HEK293 (cell line): ENCODE measurements around the gene CLCNKA.

Experiments used
- CTCF ChIA-PET: fragments of 350-600 bp; formaldehyde crosslinking; extraction: SDS; loops from one replicate; lab custom pipeline; 2021; ENCODE audit warnings: antibody characterized with exemption; lab: Yijun Ruan, JAX
- POLR2A ChIA-PET: fragments of 300-600 bp; formaldehyde crosslinking; extraction: SDS; loops from one replicate; lab custom pipeline; 2020; ENCODE audit warnings: antibody characterized with exemption, inconsistent platforms; lab: Yijun Ruan, JAX
- H3K27ac ChIP-seq: fragments of 200-500 bp; sonication (Bioruptor generic); 2 replicates; pipeline ENCODE4 v1.5.1; 2014; ENCODE audit warnings: low read depth, low read length, control low read depth, inconsistent platforms; ENCODE audit errors: extremely low read depth
- H3K36me3 ChIP-seq, 2 experiments: fragments of 200-500 bp in 1 of 2; sonication (Bioruptor generic) in 1 of 2; 1 replicate in 1 of 2; 2 replicates in 1 of 2; pipeline ENCODE4 v1.5.1; 2014 to 2017; ENCODE audit warnings: inconsistent platforms in 2 of 2, low read length in 2 of 2; ENCODE audit not compliant: control insufficient read depth in 2 of 2, insufficient read depth in 1 of 2
- H3K4me1 ChIP-seq: fragments of 200-500 bp; sonication (Bioruptor generic); 2 replicates; pipeline ENCODE4 v1.5.1; 2014; ENCODE audit warnings: mild to moderate bottlenecking, low read length, inconsistent platforms; ENCODE audit not compliant: control insufficient read depth, insufficient read depth
- H3K4me3 ChIP-seq: 2 replicates; pipeline ENCODE4 v1.5.1; 2011; ENCODE audit warnings: low read depth, mild to moderate bottlenecking, control low read depth, low read length, moderate library complexity
- H3K9me3 ChIP-seq: fragments of 200-500 bp; sonication (Bioruptor generic); 2 replicates; pipeline ENCODE4 v1.5.1; 2014; ENCODE audit warnings: low read depth, low read length, inconsistent platforms; ENCODE audit not compliant: control insufficient read depth, insufficient read depth
- GLIS1 ChIP-seq: fragments of 450-650 bp; formaldehyde crosslinking; IDR thresholded peaks from 2 replicates; pipeline ENCODE4 v1.5.1; 2016; ENCODE audit warnings: missing biosample characterization, missing genetic modification characterization
- GLIS2 ChIP-seq: fragments of 450-650 bp; formaldehyde crosslinking; IDR thresholded peaks from 2 replicates; pipeline ENCODE4 v1.5.1; 2016; ENCODE audit warnings: missing biosample characterization, missing genetic modification characterization
- MZF1 ChIP-seq: fragments of 450-650 bp; formaldehyde crosslinking; IDR thresholded peaks from 2 replicates; pipeline ENCODE4 v1.5.1; 2017; ENCODE audit warnings: missing biosample characterization, missing genetic modification characterization, borderline replicate concordance
- PRDM1 ChIP-seq: fragments of 450-650 bp; formaldehyde crosslinking; IDR thresholded peaks from 2 replicates; pipeline ENCODE4; 2016; ENCODE audit warnings: missing biosample characterization, missing genetic modification characterization
- YY2 ChIP-seq: fragments of 450-650 bp; formaldehyde crosslinking; IDR thresholded peaks from 2 replicates; pipeline ENCODE4 v1.5.1; 2016; ENCODE audit warnings: missing biosample characterization, missing genetic modification characterization
- ZFHX2 ChIP-seq: fragments of 450-650 bp; formaldehyde crosslinking; conservative IDR thresholded peaks from 2 replicates; pipeline ENCODE4 v1.5.1; 2016; ENCODE audit warnings: missing biosample characterization, missing genetic modification characterization
- ZNF121 ChIP-seq: fragments of 450-650 bp; formaldehyde crosslinking; IDR thresholded peaks from 2 replicates; pipeline ENCODE4 v1.5.1; 2016; ENCODE audit warnings: missing biosample characterization, missing genetic modification characterization
- ZNF302 ChIP-seq: fragments of 450-650 bp; formaldehyde crosslinking; IDR thresholded peaks from 2 replicates; pipeline ENCODE4 v1.5.1; 2016; ENCODE audit warnings: missing biosample characterization, missing genetic modification characterization, low read depth
- ZNF335 ChIP-seq: fragments of 450-650 bp; formaldehyde crosslinking; conservative IDR thresholded peaks from 2 replicates; pipeline ENCODE4 v1.5.1; 2016; ENCODE audit warnings: missing biosample characterization, missing genetic modification characterization
- ZNF555 ChIP-seq: fragments of 450-650 bp; formaldehyde crosslinking; conservative IDR thresholded peaks from 2 replicates; pipeline ENCODE4 v1.5.1; 2017; ENCODE audit warnings: missing biosample characterization, mild to moderate bottlenecking, missing genetic modification characterization, inconsistent platforms
- ZNF658 ChIP-seq: fragments of 450-650 bp; formaldehyde crosslinking; IDR thresholded peaks from 2 replicates; pipeline ENCODE4; 2016; ENCODE audit warnings: missing biosample characterization, missing genetic modification characterization
- ZNF664 ChIP-seq: fragments of 450-650 bp; formaldehyde crosslinking; IDR thresholded peaks from 2 replicates; pipeline ENCODE4 v1.5.1; 2016; ENCODE audit warnings: missing biosample characterization, missing genetic modification characterization
- ZNF785 ChIP-seq: fragments of 450-650 bp; formaldehyde crosslinking; IDR thresholded peaks from 2 replicates; pipeline ENCODE4 v1.5.1; 2016; ENCODE audit warnings: missing biosample characterization, missing genetic modification characterization
- TF ChIP-seq, protein P1 (sequence below): fragments of 450-650 bp; formaldehyde crosslinking; IDR thresholded peaks from 2 replicates; pipeline ENCODE4 v1.5.1; 2016; ENCODE audit warnings: missing biosample characterization, missing genetic modification characterization, borderline replicate concordance
- TF ChIP-seq, protein P2 (sequence below): fragments of 450-650 bp; formaldehyde crosslinking; conservative IDR thresholded peaks from 2 replicates; pipeline ENCODE4 v1.5.1; 2016; ENCODE audit warnings: low read depth, missing biosample characterization, missing genetic modification characterization
- TF ChIP-seq, protein P3 (sequence below): fragments of 450-650 bp; formaldehyde crosslinking; IDR thresholded peaks from 2 replicates; pipeline ENCODE4 v1.5.1; 2016; ENCODE audit warnings: missing biosample characterization, missing genetic modification characterization

Gene CLCNKA

DNA sequence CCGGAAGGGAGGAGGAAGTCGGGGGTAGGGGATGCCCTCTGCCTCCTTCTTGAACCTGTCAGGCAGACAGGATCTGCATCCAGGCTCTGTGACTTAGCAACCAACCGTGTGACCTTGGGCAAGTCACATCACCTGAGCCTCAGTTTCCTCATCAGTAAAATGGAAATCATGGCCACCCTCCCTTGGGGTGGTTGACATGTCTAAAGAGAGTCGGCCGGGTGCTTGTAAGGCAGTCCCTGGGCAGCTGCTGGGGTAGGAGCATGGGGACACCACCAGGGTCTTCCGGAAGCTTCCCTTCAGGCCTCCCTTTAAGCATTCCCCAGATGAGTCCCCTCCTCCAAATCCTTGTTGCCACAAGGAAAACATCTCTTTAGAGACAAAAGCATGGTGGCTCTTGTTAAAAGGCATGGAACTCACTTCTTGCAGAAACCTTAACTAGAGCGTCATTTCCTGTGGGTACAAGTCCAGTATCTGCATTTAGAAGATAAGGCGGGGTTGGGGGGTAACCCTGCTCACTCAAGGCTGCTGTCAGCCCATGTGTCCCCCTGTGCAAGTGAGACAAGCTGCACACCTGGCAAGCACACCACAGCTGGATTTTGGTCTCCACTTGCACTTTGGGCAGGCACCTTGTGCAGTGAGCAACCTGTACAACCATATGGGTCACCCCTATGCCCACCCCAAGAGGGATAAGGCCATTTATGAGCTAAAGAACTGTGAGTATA is 32.1 kb downstream of the CLCNKA start:
- Histone ChIP-seq H3K27ac (no peak overlapping the region), H3K36me3 (no peaks in the 10 kb centered on the region), H3K9me3 (no peaks in the 10 kb centered on the region), H3K4me1 (no peaks in the 10 kb centered on the region), H3K4me3 (no peak overlapping the region)
- CTCF ChIA-PET: interaction anchor here (0.6 to 5.3 kb wide), 4 partner anchors 17 to 49 kb away, joined by 3 to 47 read pairs (median 6); no protein-coding TSS in a partner anchor
- POLR2A ChIA-PET: no interaction called here
- TF ChIP-seq ZNF785 (tag by site-specific recombination) (no peak), MZF1 (no peak), YY2 (no peak)
- TF ChIP-seq, protein P1, sequence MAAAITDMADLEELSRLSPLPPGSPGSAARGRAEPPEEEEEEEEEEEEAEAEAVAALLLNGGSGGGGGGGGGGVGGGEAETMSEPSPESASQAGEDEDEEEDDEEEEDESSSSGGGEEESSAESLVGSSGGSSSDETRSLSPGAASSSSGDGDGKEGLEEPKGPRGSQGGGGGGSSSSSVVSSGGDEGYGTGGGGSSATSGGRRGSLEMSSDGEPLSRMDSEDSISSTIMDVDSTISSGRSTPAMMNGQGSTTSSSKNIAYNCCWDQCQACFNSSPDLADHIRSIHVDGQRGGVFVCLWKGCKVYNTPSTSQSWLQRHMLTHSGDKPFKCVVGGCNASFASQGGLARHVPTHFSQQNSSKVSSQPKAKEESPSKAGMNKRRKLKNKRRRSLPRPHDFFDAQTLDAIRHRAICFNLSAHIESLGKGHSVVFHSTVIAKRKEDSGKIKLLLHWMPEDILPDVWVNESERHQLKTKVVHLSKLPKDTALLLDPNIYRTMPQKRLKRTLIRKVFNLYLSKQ: no peak
- TF ChIP-seq, protein P2, sequence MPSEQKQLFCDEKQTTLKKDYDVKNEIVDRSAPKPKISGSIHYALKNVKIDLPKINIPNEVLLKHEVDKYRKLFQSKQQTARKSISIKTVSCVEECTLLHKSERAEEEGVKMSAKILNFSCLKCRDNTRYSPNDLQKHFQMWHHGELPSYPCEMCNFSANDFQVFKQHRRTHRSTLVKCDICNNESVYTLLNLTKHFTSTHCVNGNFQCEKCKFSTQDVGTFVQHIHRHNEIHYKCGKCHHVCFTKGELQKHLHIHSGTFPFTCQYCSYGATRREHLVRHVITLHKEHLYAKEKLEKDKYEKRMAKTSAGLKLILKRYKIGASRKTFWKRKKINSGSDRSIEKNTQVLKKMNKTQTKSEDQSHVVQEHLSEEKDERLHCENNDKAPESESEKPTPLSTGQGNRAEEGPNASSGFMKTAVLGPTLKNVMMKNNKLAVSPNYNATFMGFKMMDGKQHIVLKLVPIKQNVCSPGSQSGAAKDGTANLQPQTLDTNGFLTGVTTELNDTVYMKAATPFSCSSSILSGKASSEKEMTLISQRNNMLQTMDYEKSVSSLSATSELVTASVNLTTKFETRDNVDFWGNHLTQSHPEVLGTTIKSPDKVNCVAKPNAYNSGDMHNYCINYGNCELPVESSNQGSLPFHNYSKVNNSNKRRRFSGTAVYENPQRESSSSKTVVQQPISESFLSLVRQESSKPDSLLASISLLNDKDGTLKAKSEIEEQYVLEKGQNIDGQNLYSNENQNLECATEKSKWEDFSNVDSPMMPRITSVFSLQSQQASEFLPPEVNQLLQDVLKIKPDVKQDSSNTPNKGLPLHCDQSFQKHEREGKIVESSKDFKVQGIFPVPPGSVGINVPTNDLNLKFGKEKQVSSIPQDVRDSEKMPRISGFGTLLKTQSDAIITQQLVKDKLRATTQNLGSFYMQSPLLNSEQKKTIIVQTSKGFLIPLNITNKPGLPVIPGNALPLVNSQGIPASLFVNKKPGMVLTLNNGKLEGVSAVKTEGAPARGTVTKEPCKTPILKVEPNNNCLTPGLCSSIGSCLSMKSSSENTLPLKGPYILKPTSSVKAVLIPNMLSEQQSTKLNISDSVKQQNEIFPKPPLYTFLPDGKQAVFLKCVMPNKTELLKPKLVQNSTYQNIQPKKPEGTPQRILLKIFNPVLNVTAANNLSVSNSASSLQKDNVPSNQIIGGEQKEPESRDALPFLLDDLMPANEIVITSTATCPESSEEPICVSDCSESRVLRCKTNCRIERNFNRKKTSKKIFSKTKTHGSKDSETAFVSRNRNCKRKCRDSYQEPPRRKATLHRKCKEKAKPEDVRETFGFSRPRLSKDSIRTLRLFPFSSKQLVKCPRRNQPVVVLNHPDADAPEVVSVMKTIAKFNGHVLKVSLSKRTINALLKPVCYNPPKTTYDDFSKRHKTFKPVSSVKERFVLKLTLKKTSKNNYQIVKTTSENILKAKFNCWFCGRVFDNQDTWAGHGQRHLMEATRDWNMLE (tag by site-specific recombination): no peak
- TF ChIP-seq, all 188 proteins: peak for 0

DNA sequence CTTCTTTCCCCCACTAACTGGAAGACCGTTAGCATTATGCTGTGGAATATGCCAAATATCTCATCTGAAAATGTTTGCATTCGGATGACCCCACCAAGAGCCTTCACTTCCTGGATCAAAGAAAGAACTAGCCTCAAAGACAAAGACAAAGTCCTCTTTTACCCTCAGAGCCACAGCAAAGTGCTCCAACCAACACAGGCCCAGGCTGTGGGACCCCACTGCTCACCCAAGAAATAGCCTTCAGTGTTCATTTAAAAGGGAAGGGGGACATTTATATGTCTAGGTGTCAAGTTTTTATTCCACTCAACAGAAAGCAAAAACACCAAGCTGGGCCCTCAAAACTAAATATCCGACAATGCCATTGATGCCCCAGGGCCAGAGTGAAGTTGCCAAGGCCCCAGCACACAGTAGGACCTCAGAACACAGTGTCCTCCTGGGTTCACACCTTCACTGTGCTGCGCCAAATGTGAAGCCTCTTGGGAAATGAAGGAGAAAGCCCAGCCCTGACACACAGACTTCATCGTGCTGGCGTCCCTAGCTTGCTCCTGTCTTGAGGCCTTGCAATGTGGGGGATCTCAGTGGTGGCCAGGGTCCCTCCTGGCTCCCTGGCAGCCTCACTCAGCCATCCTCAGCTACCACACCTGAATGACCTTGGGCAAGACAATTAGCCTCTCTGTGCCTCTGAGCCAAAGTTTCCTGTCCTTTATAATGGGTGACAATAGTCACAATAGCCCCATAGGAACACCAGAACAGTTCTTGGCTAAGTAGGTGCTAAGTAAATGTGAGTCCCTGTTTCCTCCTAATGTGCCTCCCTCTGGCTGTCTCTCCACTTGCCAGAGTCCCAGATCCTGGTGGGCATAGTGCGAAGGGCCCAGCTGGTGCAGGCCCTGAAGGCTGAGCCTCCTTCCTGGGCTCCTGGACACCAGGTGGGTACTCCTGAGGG is 33.0 kb downstream of the CLCNKA start:
- CTCF ChIA-PET: interaction anchor here (0.6 to 5.3 kb wide), 7 partner anchors 10 to 149 kb away, joined by 3 to 47 read pairs (median 5); no protein-coding TSS in a partner anchor
- peak; percentile 64 for TF ChIP-seq GLIS1
- no peak for TF ChIP-seq ZNF335
- no peak for TF ChIP-seq ZNF658 (tag by site-specific recombination)
- no peak for TF ChIP-seq YY2
- no peak for TF ChIP-seq PRDM1 (tag by site-specific recombination)
- no peak for TF ChIP-seq ZNF302 (tag by site-specific recombination)
- TF ChIP-seq ZNF555 (tag by site-specific recombination): no peak
- TF ChIP-seq, protein P3, sequence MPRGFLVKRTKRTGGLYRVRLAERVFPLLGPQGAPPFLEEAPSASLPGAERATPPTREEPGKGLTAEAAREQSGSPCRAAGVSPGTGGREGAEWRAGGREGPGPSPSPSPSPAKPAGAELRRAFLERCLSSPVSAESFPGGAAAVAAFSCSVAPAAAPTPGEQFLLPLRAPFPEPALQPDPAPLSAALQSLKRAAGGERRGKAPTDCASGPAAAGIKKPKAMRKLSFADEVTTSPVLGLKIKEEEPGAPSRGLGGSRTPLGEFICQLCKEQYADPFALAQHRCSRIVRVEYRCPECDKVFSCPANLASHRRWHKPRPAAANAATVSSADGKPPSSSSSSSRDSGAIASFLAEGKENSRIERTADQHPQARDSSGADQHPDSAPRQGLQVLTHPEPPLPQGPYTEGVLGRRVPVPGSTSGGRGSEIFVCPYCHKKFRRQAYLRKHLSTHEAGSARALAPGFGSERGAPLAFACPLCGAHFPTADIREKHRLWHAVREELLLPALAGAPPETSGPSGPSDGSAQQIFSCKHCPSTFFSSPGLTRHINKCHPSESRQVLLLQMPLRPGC (tag by site-specific recombination): no peak
- peak; percentile 77 for TF ChIP-seq ZNF121 (tag by site-specific recombination)
- no peak for TF ChIP-seq ZFHX2 (tag by site-specific recombination)
- TF ChIP-seq ZNF664: peak; percentile 85
- TF ChIP-seq GLIS2 (tag by site-specific recombination): 0 out of 2 replicates have a peak, but pooled peaks have one; percentile 4
- TF ChIP-seq, all 188 proteins: peak for 4
- POLR2A ChIA-PET: no interaction called here
- no peaks in the 10 kb centered on the region for H3K4me1 ChIP-seq
- H3K27ac ChIP-seq: no peak overlapping the region
- no peaks in the 10 kb centered on the region for H3K9me3 ChIP-seq
- H3K36me3 ChIP-seq: no peaks in the 10 kb centered on the region
- no peak overlapping the region for H3K4me3 ChIP-seq
